HG02884 (cell line): ENCODE measurements around the gene CNKSR3.
"Not testable (repeated sequence)": the region's sequence is repeated elsewhere in the genome, so short reads cannot be mapped to it uniquely, and the experiment has no call there.

Source experiments
- ATAC-seq: cut with Tn5 transposase; IDR thresholded peaks from one replicate; pipeline ENCODE4 v1.9.1; 2021; ENCODE audit warnings: mild to moderate bottlenecking, moderate library complexity; ENCODE audit not compliant: unreplicated experiment

Gene CNKSR3

GRCh38 chr6:154529957-154530356 lies 19.5 kb upstream of the CNKSR3 start:
- no peak for ATAC-seq

GRCh38 chr6:154528310-154528915 lies 17.9 kb upstream of the CNKSR3 start:
- ATAC-seq: no peak

- no peak for ATAC-seq
Observed at GRCh38 chr6:154526996-154527395, 16.5 kb upstream of the CNKSR3 start.

DNA sequence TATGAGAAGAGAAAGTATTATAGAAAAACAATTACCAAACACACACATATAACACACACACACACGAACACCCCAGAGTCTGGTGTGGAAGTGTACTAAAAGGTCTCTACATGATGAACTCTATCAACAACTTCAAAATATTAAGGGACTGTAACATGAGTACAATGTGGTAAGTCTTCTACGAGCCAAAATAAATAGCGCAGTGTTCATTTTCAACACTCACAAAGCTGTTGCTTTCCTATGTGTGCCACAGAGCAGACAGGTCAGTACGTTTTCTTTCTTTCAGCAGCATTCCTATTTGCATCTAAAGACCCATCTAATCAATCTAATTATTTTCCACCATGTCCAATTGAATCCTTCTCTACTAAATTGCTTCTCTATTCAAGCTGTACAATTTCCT lies 12.1 kb upstream of the CNKSR3 start:
- ATAC-seq: no peak

DNA sequence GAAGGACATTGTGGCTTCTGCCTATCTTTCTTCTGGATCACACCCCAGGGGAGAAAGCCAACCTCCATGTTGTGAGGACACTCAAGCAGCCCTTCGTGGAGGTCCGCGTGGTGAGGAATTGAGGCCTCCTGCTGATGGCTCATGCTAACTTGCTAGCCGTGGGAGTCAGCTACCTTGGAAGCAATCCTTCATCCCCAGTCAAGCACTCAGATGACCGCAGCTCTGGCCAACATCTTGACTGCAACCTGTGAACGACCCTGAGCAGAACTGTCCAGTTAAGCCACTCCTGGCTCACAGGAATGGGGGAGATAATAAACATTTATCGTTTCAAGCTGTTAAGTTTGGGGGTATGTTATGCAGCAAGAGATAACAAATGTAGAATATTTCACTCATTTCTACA lies 10.9 kb upstream of the CNKSR3 start:
- ATAC-seq: no peak

GRCh38 chr6:154520280-154520679 lies 9.8 kb upstream of the CNKSR3 start:
- no peak for ATAC-seq

- ATAC-seq: no peak
Observed at GRCh38 chr6:154518396-154518795, 7.9 kb upstream of the CNKSR3 start.

DNA sequence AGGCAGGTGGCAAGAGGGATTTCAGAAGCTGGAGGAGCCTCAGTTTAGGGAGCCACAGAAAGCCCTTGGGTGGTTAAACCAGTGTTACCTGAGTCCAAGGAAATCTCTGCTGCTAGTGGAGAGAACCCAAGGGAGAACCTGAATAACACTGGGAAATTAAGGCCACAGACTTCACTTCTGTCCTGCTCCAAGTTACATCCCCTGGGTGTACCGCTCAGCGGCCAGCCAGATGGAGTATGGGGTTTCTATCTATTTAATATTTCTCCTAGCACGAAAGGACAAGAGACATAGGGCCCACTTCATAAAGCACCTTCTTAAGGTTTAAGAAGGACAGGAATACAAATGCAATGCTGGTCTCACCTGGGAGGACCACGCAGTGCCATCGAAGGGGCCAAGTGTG lies 5.8 kb upstream of the CNKSR3 start:
- no peak for ATAC-seq

DNA sequence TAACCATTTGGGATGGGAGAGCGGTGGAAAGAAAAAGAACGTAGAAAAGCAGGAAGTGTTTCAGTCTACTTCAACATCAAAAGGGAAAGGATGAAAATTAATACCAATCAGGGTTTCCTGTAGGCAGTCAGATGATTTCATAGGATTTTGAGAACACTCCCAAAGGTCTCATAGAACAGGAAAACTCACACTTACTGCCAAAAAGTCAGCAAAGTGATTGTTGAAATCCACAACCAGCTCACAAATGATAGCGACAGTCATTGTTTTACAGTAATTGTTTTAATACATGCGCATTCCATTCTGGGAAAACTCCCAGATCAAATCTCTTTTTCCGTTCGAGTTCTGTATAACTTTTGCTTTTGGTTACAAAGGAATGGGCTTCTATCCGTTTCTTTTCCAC lies 5.3 kb upstream of the CNKSR3 start:
- no peak for ATAC-seq

GRCh38 chr6:154515076-154515475 lies 4.6 kb upstream of the CNKSR3 start:
- ATAC-seq: not testable (repeated sequence)

GRCh38 chr6:154514481-154514880 lies 4.0 kb upstream of the CNKSR3 start:
- ATAC-seq: no peak

DNA sequence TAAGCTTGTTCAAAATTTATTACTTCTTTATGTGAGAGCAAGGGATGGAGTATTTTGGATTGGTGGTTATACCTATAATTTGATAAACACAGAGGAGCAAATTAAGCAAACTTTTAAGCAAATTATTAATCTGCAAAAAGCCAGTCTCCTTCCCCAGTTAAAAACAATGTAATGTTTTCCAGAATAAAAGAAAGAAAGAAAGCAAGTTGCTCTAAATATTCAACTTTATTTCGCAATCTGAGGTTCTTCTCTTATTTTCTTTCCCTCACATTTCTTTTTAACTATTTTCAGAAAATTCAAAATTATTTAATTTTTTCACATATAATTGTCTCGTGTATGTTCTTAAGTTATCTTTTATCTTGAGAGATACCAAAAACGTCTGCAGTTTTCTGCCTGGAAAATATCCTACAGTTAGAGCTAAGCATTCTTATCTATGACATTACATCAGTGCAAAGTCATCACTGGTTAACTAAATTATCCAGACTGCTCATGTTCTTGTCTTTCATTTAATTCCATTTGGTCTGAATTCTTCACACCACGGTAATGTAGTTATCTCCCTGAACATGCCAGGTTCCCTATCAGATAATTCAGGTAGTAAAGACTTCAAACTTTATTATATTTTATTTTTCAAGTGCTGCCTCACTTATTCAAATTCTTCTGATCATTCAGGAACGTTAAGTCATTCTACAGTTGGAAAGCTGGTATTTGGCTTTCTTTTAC lies 3.3 kb upstream of the CNKSR3 start:
- ATAC-seq: no peak

DNA sequence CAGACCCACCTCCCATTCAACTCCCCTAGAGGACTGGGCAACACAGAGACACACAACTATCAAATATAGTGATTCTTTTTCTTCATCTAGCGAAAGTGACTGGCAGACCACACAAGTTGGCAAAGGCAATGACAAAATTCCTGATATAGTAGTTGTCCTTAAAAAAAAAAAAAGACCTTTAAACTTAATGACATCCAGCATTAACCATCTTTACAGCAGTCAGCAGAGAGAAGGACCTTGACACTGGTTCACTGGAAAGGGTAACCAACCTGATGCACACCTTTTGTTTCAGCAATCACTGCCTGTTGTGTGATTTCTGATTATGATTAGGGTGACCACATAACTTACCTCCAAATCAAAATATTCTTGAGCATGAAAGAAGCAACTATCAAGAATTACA lies 1.7 kb upstream of the CNKSR3 start:
- no peak for ATAC-seq

DNA sequence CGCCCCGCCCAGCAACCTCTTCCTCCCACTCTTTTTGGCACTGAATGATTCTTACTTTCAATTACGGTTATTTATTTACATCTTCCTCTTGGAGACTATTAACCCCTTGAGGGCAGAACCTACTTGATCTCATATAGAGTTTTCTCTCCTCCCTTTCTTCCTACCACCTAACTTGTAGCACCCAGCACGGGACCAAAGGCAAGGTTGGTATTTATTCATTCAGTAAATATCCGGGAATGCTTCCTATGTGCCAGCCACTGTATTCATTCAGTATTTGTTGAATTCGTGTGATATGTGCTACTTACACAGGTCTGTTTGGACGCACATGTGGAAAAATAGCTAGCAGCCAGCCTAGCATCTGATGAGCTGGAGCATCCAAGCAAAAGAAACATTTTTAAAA lies 1.3 kb upstream of the CNKSR3 start:
- no peak for ATAC-seq

- ATAC-seq: no peak
Observed at GRCh38 chr6:154509421-154510143, 903 bp downstream of the CNKSR3 start.

GRCh38 chr6:154508573-154509375 lies 1.7 kb downstream of the CNKSR3 start:
- ATAC-seq: no peak

DNA sequence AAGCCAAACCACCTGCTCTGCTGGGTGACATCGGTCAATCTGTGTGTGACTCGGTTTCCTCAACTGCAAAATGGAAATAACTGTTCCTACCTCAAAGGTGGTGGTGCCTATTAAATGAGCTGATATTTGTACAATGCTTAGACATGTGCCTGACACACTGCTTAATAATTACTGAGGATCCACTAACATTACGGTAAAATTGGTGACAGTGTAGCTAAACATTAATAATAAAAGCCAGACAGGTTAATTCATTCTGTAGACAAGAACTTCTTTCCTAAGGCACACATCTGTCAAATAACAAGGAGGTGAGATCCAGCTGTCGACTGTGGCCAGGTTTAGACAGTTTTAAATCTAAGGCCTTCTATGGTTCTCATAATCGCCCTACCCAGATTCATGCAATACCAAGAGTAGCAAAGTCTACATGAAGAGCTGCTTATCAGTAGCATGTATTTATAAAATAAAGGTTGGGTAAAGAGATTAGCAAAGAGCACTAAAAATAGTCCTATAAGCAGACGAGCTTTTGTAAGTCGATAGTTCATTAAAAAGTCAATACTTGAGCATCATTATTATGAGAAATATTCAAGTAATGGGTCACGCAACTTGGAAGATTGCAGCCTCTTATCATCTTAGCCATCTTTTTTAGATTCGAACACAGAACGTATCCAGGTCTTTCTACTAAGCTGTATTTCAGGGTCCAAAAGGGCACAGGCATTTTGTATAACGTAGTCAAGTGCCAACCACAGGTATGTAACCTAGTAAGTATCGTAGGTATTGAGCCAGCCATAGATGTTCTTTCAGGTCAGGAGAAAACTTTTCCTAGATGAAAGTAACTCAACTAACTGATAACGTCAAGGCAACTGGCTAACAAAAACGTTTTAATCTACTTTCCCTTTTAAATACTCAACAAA lies 3.2 kb downstream of the CNKSR3 start:
- ATAC-seq: no peak

DNA sequence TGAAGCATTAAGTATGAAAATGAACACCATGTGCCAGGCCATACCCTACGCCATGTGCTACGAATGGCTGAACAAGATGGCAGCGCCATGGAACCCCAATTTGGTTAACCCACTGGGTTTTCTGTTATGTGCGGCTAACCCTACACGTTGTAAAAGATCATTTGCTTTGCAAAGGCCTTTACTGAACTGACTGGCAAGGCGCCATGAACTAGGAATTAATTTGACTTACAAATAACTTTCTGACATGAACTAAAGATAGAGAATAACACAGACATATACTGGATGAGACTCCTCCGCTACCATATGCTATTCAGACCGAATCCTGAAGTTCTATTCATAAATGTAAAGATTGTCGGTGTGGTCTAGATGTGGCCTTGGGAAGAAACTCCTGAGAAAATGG lies 3.9 kb downstream of the CNKSR3 start:
- ATAC-seq: no peak

DNA sequence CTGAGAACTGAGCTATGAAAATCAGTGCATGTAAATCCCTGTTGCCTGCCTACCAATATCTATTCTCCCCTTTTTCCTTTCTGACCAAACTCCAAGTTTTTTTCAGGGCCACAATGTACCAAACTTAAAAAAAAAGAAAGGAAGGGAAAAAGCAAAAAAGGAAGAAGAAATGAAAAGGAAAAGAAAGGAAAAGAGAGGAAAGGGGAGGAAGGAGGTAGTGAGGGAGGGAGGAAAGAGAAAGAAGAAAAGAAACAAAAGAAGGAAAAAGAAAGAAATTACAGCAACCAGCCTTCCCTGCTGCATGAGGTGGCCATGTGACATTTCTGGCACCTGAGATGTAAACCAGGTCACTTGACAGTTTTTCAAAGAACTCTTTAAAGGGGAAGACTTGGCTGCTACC lies 4.4 kb downstream of the CNKSR3 start:
- no peak for ATAC-seq

DNA sequence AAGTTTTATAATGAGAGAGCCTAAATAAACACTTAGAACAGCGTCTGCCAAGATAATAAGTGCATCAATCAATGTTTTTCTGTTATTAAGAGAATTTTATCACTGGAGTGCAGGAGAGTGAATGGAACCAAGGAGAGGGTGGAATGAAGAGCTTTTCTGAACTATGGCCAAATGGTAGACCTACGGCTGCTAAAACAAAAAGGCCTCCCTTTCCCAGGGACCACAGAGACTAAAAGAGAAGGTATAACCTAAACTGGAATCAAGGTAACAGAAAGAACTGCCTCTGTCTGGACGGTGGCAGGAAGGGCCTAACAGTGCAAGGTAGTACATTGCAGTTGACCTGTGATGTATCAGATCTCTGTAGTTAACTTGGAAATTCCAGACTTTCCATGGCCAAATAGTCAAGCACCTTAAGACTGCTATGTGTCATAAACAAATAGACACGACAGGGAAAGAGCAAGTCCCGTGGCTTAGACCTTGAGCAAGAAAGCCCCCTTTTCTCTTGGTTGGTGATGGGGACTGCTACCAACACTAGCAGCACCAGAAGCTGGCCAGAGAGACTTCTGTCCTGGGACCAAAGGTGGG lies 5.5 kb downstream of the CNKSR3 start:
- no peak for ATAC-seq
